Kidney glomerular epithelial cell (primary cell): ENCODE measurements around the gene C21orf91.

Experiments
- DNase-seq: peaks from one replicate; lab custom pipeline; 2025; lab: John Stamatoyannopoulos, UW

The C21orf91 gene

DNA sequence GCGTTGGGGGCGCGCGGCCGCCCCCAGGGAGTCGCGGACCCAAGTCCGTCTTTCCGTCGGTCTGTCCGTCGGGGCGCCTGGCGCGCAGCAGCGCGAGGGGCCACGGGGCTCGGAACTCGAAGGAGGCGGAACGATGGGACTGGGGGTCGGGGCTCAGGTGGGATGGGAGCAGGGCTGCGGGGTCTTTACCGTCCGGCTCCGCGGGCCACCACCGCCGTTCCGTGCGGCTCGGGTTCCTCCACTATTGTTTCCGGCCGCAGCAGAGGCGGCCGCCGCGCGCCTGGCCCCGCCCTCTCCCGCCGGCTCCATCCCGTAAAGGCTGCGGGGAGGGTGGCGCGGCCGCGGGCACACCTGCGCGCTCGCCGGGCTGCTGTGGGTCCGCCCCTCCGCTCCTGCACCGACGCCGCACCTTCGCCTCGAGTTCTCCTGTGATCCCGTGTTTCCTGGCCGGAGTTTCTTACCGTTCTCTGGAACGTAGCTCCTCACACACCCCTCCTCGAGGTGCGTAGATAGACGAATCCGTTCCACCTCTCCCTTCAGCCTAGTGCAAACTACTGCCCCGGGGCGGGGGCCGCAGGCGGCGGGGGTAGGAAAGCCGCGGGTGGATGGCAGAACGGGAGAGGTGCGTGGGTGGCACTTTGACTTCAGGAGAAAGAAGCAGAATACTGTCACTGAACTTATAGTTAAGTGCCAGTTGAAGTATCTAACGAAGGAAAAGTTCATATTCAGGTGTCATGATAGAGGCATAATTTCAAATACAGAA is at the start of gene C21orf91:
Gene C21orf91, minus strand, starts transcription at position 243 of the 763 bp plus-strand sequence. CDS start 1,038 bp downstream, outside the sequence.
- DNase-seq, result peak; percentile 73

GRCh38 chr21:17866590-17866989 is 47.4 kb upstream of the C21orf91 start:
- DNase-seq, result no peak

DNA sequence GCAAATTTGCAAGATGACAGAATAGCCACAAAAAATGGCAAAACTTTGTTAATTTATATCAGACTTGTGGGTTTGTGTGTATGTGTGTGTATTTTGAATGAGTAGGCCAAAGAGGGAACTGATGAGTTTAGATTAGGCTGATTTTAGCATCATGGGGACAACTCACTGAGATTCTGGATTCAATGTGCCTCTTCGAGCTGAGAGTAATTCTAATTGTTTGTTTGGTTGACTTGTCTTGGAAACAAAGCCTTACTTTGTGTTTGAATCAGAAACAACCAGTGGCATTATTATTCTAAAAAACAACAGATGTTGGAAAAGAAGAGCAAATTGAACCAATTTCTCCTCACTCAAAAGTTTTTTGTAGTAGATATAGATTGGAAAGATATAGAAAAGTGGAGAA is 40.5 kb upstream of the C21orf91 start:
- no peak for DNase-seq

DNA sequence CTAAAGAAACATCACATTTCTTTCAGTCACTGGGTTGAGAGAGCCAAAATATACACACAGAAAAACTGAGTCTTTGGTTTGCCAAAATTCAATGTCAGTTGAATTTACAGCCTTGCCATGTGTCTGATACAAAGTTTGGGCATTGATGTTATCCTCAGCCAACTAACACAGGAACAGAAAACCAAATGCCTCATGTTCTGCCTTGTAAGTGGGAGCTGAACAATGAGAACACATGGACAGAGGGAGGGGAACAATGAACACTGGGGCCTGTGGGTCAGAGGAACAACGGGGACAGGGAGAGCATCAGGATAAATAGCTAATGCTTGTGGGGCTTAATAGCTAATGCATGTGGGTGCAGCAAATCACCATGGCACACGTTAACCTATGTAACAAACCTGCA is 39.6 kb upstream of the C21orf91 start:
- DNase-seq, result no peak

DNA sequence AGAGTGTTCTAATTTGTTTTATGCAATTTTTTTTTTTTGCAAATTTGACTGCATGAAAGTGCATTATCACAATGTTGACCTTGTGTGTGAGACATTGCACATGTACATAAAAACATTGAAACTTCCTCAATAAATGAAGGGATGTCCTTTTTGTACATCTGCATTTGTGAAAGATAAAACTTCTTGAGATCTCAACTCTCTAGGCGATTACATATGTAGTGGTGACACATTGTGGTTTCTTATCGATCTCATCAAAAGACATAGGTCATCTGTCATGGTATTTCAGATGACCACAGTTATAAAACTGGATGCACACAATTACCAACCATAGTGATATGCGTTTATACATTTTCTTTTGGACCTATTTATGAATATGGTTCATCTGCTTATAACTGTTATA is 35.6 kb upstream of the C21orf91 start:
- no peak for DNase-seq

DNA sequence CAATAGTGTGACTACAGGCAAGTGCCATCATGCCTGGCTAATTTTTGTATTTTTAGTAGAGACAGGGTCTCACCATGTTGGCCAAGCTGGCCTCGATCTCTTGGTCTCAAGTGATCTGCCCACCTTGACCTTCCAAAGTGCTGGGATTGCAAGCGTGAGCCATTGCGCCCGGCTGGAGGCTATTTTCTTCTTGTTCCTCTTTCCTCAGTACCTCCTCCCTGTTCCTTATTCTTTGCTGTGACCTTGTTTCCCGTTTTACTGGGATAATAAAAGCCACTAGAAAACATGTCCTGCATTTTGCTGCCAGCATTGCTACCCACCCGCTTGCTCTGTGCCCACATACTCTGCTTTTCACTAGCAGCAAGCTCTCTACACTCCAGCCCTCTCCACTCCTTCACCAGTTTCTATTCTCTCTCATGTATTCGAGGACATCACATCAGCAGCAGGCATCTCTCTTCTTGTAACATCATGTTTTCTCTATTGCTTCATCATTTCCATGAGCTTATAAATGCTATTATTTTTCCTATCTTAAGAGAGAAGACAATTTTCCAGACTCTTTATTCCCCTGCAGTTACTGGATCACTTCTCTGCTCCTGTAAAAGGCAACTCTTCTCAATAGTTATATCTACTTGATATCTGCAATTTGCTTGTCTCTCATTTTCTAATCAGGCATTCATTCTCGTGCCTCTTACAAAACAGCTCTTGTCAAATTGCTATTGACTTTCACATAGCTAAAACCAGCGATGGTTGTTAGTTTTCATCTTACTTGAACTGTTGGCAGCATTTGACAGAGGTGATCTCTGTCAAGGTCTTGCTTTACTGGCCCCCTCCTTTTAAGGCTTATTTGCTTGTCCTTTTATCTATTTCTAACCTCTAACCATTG is 34.5 kb upstream of the C21orf91 start:
- no peak for DNase-seq

DNA sequence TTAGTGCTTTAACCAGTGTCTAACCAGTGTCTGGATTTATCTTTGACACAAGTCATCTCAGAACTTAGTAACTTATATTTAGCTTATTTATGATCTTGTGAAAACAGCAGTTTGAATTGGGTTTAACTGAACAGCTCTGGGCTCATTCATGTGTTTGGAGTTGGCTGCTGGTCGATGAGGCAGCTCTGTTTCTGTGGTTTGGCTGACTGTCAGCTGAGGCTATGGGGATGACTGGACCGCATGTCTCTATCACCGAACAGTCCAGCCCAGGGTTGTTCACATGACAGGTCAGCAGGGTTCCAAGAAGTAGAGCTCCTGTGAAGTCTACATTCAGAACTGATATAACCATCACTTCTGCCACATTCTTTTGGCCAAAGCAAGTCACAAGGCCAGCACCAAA is 29.1 kb upstream of the C21orf91 start:
- DNase-seq, result peak; percentile 85

DNA sequence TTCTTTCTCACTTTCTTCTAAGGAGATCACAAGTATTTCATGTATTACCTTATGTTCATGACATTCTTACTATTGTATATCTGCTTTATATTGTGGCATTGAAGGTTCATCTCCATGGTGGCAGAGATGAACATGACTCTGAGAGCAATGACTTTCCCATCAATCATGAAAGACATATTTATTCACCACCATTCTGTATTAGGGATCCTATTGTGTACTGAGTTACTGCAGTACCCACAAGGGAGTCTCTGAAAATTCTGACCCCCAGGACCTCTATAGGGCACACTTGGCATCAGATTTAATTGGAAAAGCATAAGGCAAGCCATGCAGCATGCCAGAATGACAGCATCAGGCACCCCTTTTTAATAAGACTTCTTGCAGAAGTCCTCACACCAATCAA is 21.9 kb upstream of the C21orf91 start:
- no peak for DNase-seq

GRCh38 chr21:17834639-17835354 is 15.6 kb upstream of the C21orf91 start:
- no peak for DNase-seq

DNA sequence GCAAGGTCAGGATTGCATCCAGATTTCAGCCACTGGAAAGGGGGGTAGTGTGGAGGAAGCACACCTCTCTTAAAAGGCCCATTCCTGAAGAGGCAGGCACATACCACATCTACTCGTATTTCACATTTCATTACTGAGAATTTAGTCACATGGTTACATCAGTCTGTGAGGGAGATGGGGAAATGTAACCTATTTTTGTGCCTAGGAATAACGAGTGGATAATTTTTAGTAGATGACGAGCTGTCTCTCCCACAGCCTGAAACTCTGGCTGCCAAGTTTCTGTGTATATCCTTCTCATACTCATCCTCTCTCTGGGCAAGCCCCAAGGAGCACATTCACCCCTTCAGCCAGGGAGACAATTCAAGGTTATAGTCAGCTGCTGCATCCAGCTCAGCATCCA is 10.3 kb upstream of the C21orf91 start:
- DNase-seq, result no peak

GRCh38 chr21:17828223-17828622 is 9.1 kb upstream of the C21orf91 start:
- DNase-seq, result no peak

- no peak for DNase-seq
Measured at GRCh38 chr21:17823846-17824245, 4.7 kb upstream of the C21orf91 start.

- no peak for DNase-seq
Measured at GRCh38 chr21:17821121-17821520, 2.0 kb upstream of the C21orf91 start.

GRCh38 chr21:17819877-17820229 is 697 bp upstream of the C21orf91 start:
- no peak for DNase-seq

- no peak for DNase-seq
Measured at GRCh38 chr21:17818186-17819113, 706 bp downstream of the C21orf91 start.

DNA sequence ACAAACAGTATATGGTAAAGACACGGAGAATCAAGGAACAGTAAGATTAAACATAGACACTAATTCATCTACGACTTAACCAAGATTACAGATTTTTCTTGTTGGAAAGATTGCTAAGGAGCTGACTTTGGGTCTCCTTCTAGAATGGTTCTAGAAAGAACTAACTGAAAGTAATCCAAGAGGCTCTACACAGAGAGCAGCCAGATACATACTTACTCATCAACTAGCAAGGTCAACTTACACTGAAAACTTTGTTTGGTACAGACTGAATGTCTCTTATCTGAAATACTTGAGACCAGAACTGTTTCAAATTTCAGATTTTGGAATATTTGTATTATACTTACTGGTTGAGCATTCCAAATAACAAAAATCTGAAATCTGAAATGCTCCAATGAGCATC is 5.8 kb downstream of the C21orf91 start:
- no peak for DNase-seq

- DNase-seq, result no peak
Measured at GRCh38 chr21:17805966-17806365, 13.2 kb downstream of the C21orf91 start.

DNA sequence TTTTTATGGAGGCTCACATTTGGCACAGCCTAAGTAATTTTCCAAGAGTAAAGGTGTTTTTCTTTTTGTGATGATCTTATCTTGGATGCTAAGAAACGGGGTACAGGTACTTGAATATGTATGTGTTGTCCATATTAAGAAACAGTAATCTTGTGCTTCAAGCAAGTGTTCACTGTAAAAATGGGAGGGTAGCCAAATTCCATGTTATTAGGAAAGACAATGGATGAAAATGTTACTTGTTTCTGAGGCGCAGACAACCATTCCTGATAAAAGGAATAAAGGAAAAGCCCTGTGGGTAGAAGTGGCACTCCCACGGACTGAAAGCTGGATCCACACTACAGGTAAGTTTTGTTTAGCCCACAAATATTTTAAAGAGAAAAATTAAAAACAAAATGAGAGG is 15.6 kb downstream of the C21orf91 start:
- no peak for DNase-seq

DNA sequence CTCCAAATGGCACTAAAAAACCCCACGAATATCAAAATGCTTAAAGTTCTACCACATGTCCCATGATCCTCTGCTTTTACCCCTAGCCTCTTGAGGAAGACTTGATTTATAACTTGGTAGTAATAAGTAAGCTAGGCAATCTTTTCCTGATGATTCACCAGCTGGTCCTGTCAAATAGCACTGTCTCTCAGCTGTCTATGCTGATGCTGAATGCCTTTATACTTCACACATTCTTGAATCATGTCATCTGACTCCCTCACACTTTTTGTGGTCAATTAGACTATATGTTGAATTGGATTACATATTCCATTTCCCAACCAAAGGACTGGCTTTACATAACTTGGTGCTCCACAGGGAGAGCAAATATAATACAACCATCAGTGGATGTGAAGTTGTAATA is 16.6 kb downstream of the C21orf91 start:
- DNase-seq, result peak; percentile 84

- no peak for DNase-seq
Measured at GRCh38 chr21:17799414-17800164, 19.6 kb downstream of the C21orf91 start.

- DNase-seq, result no peak
Measured at GRCh38 chr21:17798796-17799195, 20.4 kb downstream of the C21orf91 start.
